K562 (cell line): ENCODE results near the gene PPM1N. TPM values are rescaled to one million over a fixed set of nuclear protein-coding genes. Genes with fewer than 3 reads are reported as not detected.

Experiments
- ESRRA ChIP-seq: fragments of 450-650 bp; IDR thresholded peaks from 2 replicates; pipeline ENCODE4 v1.6.1; 2014; ENCODE audit warnings: low read depth, mild to moderate bottlenecking, moderate library complexity, borderline replicate concordance
- ETS1 ChIP-seq: conservative IDR thresholded peaks from 2 replicates; pipeline ENCODE4 v1.6.1; 2011; ENCODE audit warnings: low read depth, mild to moderate bottlenecking, low read length; ENCODE audit not compliant: control insufficient read depth
- KHSRP ChIP-seq: fragments of 450-650 bp; IDR thresholded peaks from 2 replicates; pipeline ENCODE4 v1.6.1; 2017
- NCOR1 ChIP-seq: fragments of 450-650 bp; IDR thresholded peaks from 2 replicates; pipeline ENCODE4 v1.6.1; 2016; ENCODE audit warnings: mild to moderate bottlenecking, moderate library complexity
- PREB ChIP-seq: sonication (generic); formaldehyde crosslinking; IDR thresholded peaks from 2 replicates; pipeline ENCODE4 v1.8.1; 2023; ENCODE audit warnings: mild to moderate bottlenecking, missing genetic modification reagents
- RBM14 ChIP-seq: fragments of 200-400 bp; formaldehyde crosslinking; IDR thresholded peaks from 2 replicates; pipeline ENCODE4 v1.6.1; 2018; ENCODE audit warnings: low read depth, mild to moderate bottlenecking, low read length, moderate library complexity, borderline replicate concordance; ENCODE audit not compliant: insufficient read depth
- SMAD1 ChIP-seq: fragments of 150-350 bp; IDR thresholded peaks from 2 replicates; pipeline ENCODE4 v1.6.1; 2014; ENCODE audit warnings: low read length, low read depth; ENCODE audit not compliant: partially characterized antibody
- SMARCA5 ChIP-seq: fragments of 450-650 bp; IDR thresholded peaks from 2 replicates; pipeline ENCODE4 v1.6.1; 2016
- SP2 ChIP-seq: IDR thresholded peaks from 2 replicates; pipeline ENCODE4 v1.6.1; 2011; ENCODE audit warnings: mild to moderate bottlenecking, low read depth, low read length, moderate library complexity; ENCODE audit not compliant: poor library complexity, severe bottlenecking; ENCODE audit errors: extremely low read depth
- ZBTB17 ChIP-seq: fragments of 450-650 bp; formaldehyde crosslinking; IDR thresholded peaks from 2 replicates; pipeline ENCODE4 v1.4.0; 2020; ENCODE audit warnings: mild to moderate bottlenecking
- ZFP30 ChIP-seq: fragments of 250-450 bp; sonication (Bioruptor Pico); IDR thresholded peaks from 2 replicates; pipeline ENCODE4 v1.8.0; 2022; ENCODE audit warnings: moderate library complexity, mild to moderate bottlenecking, inconsistent platforms, borderline replicate concordance
- ZNF263 ChIP-seq: sonication (generic); formaldehyde crosslinking; IDR thresholded peaks from 2 replicates; pipeline ENCODE4 v1.8.0; 2022; ENCODE audit warnings: mild to moderate bottlenecking, missing genetic modification reagents, borderline replicate concordance
- polyA plus RNA-seq, 8 experiments: library from polyadenylated mRNA; depleted of rRNA in 4 of 8; stranded (reverse) in 5 of 8; unstranded in 3 of 8; fragments of >200 nt; fragmentation: Nextera tagmentation in 2 of 8; fragmentation: Illumina TruSeq in 1 of 8; extraction: Ambion mirVana in 2 of 8; extraction: Trizol in 1 of 8; gene quantifications; 2 replicates each; pipeline versions ENCODE4 v1.2.1 to v1.2.3, GENCODE V29; 2011 to 2014; ENCODE audit warnings: inconsistent platforms in 1 of 8, missing spikeins in 1 of 8
- total RNA-seq, 7 experiments: library from RNA; depleted of rRNA in 6 of 7; stranded (reverse); fragments of >200 nt in 6 of 7; fragmentation: Illumina TruSeq in 2 of 7; extraction: Trizol in 2 of 7; gene quantifications; 2 replicates each; pipeline versions ENCODE4 v1.2.1 to v1.2.3, GENCODE V29; 2011 to 2021; ENCODE audit warnings: low replicate concordance in 1 of 7
- TF ChIP-seq, protein P1 (sequence below), 2 experiments: IDR thresholded peaks in 1 of 2; conservative IDR thresholded peaks in 1 of 2; 2 replicates each; pipeline ENCODE4 v1.6.1; 2016; ENCODE audit warnings: low read depth in 2 of 2, mild to moderate bottlenecking in 1 of 2, missing compliant biosample characterization in 1 of 2, missing genetic modification characterization in 1 of 2, moderate library complexity in 1 of 2
- TF ChIP-seq, protein P2 (sequence below): sonication (generic); formaldehyde crosslinking; IDR thresholded peaks from 2 replicates; pipeline ENCODE4 v1.8.0; 2022; ENCODE audit warnings: missing genetic modification reagents, mild to moderate bottlenecking, moderate library complexity, borderline replicate concordance

PPM1N gene
- total and polyA plus RNA-seq, 9 of the 15 experiments (the other 6 are each of a cell fraction or from before 2014, with no cell fraction given): 4.5 to 15.6 (median 8.7) TPM

DNA sequence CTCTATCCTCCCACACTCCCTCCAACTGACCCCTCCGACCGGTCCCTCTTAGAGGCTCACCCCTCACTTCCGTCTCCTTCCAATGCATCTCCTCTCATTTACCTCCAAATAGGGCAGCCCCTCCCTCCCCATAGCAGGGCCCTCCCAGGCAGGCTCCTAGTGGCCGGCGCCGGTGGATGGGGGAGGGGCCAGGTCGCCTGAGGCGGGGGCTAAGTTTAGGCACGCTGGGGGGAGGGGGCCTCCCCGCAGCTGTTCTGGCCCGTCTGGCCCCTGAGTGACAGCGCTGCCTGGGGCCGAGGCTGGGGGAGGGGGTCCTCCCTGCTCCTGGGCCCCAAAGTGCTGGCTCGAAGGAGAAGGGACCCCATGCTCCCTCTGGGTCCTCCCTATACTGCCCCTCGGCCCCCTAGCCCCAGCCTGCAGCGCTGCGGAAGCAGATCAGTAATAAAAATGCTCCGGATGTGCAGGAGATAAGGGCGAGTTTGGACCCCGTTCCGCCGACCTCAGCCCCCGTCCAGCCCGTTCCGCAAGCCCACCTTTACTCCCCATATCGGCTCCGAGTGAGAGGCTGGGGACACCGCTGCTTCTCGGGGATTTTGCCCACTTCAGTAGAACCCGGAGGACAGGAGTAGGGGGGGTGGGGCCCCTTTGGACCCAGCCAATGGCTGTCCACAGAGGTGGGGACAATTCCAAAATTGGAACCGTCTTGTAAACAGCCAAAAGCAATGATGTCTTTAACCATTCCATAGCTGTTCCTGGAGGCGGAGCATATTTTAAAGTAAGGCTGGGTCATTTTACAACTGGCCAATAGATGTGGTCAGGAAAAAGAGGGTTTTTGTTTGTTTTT, 5.4 kb upstream of the PPM1N start (continued):
- TF ChIP-seq, protein P1, sequence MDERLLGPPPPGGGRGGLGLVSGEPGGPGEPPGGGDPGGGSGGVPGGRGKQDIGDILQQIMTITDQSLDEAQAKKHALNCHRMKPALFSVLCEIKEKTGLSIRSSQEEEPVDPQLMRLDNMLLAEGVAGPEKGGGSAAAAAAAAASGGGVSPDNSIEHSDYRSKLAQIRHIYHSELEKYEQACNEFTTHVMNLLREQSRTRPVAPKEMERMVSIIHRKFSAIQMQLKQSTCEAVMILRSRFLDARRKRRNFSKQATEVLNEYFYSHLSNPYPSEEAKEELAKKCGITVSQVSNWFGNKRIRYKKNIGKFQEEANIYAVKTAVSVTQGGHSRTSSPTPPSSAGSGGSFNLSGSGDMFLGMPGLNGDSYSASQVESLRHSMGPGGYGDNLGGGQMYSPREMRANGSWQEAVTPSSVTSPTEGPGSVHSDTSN (CRISPR knock-in tag; IDR thresholded peaks at IDR 0.05; ENCODE audit: low read depth): peak; percentile 54
- TF ChIP-seq, protein P1 (tag; conservative IDR thresholded peaks at IDR 0.05; ENCODE audit: low read depth): peak; percentile 77
- TF ChIP-seq ZFP30 (no peak), NCOR1 (peak; percentile 21), ZNF263 (peak; percentile 84), ETS1 (no peak), SMARCA5 (no peak), KHSRP (no peak), ZBTB17 (CRISPR knock-in tag) (peak; percentile 69), SP2 (no peak), RBM14 (no peak), ESRRA (no peak), SMAD1 (no peak), PREB (no peak)
- TF ChIP-seq, protein P2, sequence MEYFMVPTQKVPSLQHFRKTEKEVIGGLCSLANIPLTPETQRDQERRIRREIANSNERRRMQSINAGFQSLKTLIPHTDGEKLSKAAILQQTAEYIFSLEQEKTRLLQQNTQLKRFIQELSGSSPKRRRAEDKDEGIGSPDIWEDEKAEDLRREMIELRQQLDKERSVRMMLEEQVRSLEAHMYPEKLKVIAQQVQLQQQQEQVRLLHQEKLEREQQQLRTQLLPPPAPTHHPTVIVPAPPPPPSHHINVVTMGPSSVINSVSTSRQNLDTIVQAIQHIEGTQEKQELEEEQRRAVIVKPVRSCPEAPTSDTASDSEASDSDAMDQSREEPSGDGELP (CRISPR knock-in tag): peak; percentile 97
